ENCODE measurements around the gene CPA4.
"Not testable (repeated sequence)": the region's sequence is repeated elsewhere in the genome, so short reads cannot be mapped to it uniquely, and the experiment has no call there.

Gene CPA4

DNA sequence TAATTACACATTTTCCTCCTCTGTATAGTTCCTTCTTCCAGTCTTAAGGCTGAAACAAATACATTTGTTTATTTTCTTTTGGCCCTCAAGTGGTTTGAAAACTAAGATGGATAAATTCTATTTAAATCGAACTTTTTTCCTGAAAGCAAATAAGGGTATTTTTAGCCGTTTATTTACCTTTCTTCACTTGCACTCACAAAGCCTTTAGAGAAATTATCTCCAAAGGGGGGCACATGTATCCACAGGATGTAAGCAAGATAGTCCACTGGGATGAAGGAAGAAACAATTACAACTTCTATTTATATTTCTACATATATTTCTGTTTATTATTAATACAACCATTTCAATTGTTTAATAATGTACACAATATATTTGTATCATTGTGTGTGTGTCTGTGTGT lies 10.2 kb downstream of the CPA4 start:
- DNase-seq (ENCODE audit: low spot score) = no peak

DNA sequence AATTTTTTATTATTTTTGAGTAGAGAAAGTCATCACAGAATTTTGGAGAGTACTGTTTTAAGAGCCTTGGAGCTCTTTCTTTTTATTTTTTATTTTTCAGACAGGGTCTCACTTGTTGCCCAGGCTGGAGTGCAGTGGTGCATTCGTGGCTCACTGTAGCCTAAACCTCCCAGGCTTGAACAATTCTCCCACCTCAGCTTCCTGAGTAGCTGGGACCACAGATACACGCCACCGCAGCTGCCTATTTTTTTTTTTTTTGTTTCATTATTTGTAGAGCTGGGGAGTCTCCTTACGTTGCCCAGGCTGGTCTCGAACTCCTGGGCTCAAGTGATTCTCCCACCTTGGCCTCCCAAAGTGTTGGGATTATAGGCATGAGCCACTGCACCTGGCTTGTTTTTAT lies 10.6 kb downstream of the CPA4 start:
- DNase-seq (ENCODE audit: low spot score) = no peak

DNA sequence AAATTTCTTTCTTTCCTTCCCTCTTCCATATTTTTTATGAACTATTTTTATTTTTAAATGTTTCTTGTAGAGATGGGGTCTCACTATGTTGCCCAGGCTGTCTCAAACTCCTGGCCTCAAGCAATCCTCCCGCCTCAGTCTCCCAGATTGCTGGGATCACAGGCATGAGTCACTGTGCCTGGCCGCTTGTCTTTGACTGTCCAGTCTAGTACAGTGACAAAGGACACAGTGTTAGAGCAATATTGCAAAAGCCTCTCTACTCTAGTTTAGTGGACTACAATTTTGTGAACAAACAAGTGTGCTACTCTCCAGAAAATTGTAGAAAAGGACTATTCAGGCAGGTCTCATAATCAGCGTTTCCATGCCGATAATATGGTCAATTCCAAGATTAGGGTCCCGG lies 11.0 kb downstream of the CPA4 start:
- no peak for DNase-seq (ENCODE audit: low spot score)

DNA sequence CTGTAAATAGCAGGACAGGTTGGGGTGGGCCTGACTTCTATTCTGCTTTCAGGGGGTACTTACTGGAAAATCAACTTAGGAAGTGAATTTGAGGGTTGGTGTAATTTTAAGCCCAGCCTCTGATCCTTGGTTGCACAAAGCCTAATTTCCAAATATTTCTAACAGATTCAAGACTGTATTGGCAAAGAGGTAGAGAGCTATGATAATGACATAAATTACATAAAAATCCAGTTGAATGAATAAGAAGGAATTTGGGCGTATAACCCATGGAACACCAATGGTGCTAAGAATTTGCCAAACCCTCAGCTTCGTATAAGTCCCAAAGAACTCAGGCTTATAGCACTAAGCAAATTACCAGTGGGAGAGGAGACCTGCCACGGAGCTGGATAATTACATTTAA lies 11.9 kb downstream of the CPA4 start:
- DNase-seq (ENCODE audit: low spot score) = no peak

DNA sequence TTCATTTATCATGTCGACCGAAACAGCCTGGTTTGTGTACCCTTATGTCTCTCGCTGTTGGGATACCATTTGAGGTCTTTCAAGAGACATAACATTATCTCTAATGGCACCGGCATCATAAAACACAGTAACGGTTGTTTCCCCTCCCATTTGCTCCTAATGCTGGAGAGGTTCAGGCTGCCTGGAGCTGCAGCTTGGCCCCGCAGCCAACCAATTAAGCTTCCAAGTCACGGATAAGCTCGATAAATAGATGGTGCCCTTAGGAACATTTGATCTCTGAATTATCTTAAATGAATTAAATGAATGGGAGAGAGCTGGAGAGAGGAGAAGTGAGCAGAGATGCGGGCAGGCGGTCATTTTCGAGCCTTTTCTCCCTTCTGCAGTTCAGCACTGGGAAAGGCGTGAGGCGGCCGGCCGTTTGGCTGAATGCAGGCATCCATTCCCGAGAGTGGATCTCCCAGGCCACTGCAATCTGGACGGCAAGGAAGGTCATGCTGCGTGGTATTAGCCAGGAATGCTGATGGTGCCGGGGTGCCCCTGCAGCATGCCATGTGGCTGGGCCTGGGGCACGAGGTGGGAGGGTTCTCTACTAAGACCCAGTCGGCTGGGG lies 12.6 kb downstream of the CPA4 start:
- no peak for DNase-seq (ENCODE audit: low spot score)

DNA sequence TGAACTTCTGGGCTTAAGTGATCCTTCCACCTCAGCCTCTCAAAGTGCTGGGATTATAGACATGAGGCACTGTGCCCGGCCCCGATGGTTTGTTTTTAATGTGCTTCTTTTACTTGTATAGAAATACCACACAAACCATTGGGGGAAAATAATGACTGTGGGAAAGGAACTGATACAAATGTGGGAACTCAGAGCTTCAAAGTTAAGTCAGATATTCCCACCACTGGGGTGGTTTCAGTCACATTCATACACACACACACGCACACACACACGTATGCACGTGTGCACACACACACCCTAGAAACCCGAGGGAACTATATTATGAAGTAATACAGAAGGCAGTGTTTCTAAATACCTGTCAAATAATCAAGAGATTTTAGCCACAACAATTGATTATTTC lies 17.0 kb downstream of the CPA4 start:
- no peak for DNase-seq (ENCODE audit: low spot score)

DNA sequence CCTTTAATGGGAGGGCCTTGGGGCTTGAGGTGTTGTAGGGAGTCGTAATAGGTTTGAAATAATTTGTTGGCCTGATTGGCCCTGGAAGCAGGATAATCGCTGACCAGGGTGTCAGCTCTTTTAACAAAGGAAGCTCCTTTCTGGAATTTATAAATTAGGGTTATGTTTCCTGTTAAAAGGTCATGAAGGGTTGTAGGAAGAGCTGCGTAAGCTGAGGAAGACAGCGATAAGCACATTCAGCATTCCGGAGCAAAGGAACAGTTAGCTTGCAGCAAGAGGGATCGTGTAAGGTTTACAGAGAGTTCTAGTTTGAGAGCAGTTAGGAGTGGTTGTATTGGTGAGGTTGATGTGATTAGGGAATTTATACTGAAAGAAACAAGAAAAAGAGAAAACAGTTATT lies 21.3 kb downstream of the CPA4 start:
- peak; percentile 4 for DNase-seq (ENCODE audit: low spot score)

DNA sequence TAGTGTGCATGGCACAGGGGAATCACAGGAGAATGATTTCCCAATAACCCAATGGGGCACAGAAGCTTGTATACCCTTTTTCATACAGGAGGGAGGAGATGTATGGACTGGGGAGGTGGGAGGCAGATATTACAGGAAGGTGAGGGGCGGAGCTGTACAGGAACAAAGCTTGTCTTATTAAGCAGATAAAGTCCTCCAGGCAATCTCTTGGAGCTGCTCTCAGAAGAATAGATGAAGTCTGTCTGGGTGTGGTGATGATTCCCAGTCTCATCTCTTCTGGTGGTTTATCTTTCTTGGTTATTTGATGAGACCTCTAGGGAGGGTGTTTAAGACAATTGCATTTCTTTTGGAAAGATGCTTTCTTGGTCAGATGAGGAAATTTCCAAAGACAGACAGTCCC lies 26.6 kb downstream of the CPA4 start:
- DNase-seq (ENCODE audit: low spot score) = no peak

DNA sequence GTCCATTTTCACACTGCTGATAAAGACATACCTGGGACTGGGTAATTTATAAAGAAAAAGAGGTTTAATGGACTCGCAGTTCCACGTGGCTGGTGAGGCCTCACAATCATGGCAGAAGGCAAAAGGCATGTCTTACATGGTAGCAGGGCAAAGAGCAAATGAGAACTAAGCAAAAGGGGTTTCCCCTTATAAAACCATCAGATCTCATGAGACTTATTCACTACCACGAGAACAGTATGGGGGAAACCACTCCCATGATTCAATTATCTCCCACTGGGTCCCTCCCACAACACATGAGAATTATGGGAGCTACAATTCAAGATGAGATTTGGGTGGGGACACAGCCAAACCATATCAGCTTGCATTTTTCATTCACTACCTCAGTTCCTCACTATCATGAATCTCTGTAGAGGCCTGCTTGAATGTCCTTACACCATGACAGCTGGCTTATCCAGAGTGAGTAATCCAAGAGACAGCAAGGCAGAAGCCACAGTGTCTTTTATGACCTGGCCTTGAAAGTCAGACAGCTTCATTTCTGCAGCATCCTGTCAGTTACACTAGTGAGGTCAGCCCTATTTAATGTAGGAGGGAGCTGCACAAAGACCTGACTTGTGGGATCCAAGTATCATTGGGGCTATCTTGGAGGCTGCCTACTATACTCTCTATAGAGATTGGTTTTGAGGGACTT lies 28.7 kb downstream of the CPA4 start:
- DNase-seq (ENCODE audit: low spot score) = not testable (repeated sequence)

DNA sequence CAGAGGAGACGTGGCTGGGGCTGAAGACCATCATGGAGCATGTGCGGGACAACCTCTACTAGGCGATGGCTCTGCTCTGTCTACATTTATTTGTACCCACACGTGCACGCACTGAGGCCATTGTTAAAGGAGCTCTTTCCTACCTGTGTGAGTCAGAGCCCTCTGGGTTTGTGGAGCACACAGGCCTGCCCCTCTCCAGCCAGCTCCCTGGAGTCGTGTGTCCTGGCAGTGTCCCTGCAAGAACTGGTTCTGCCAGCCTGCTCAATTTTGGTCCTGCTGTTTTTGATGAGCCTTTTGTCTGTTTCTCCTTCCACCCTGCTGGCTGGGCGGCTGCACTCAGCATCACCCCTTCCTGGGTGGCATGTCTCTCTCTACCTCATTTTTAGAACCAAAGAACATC lies 29.7 kb downstream of the CPA4 start:
- DNase-seq (ENCODE audit: low spot score) = no peak

DNA sequence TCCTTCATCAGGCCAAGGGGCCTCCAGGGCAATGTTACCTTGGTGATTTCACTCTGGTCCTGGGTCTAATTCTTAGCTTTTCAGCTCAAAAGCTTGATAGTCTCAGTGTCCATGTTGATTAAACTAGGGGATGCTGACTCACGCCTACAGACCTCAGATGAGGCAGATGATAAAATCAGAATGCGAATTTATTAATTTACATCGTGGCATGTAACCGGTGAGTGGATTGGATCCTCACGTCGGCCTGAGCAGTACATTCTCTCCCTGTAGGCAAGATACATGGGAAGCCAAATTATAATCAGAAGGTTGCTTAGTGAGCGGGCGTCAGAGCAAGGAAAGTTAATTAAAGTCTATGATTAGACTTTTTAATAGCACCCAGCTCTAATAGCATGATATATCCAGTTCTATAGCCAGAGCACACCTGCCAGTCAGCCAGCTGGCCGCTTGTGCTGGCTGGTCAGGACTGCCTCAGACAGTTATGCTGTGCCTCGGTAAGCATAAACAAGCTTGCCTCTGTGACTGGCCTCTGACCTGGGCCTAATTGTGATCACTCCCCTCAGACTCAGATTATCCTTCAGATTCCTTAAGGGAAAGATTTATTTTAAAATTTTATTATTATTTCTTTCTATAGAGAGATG lies 31.5 kb downstream of the CPA4 start:
- no peak for DNase-seq (ENCODE audit: low spot score)

DNA sequence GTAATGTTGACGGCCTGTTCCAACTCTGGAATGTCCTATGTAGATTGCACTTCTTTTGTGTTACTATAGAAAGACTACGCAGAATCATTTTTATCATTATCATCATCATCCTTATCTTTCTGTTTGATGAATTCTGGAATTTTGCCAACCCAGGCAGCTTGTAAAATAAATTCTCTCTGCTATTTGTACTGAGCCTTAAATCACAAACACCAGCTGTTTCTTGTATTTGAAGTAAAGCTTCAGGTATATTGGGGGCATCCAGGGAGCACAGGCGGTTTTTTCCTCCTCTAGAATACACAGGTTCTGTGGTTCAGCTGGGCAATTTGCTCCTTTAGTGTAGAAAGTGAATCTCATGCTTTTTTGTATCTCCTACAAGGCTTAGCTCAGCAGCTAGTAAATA lies 36.7 kb downstream of the CPA4 start:
- DNase-seq (ENCODE audit: low spot score) = no peak

DNA sequence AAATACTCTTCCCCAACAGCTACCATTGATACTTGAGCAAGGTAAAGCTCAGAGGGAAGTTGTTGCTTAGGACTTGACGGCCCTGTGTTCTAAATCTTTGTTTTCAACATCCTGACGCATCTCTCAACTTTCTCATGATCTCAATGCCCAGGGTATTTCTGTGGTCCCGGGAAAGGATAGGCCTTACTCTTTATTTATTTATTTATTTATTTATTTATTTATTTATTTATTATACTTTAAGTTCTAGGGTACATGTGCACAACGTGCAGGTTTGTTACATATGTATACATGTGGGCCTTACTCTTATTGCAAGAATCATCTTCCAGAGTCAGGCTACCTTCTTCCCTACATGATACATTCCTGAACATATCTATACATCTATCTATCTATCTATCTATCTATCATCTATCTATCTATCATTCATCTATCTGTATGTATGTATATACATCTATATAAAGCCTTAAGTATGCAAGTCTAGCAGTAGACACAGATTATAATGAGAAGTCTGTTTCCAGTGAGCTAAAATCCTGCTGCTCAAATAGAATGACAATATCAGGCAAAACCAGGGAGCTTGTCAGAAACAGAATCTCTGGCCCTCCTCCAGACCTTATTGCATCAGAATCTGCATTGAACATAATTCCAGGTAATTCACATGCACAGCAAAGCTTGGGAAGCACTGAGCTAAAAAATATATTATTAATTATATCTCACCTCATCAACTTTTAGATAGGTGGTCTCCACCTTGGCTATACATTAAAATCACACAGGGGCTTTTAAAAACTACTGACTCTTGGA lies 39.5 kb downstream of the CPA4 start:
- DNase-seq (ENCODE audit: low spot score) = no peak

DNA sequence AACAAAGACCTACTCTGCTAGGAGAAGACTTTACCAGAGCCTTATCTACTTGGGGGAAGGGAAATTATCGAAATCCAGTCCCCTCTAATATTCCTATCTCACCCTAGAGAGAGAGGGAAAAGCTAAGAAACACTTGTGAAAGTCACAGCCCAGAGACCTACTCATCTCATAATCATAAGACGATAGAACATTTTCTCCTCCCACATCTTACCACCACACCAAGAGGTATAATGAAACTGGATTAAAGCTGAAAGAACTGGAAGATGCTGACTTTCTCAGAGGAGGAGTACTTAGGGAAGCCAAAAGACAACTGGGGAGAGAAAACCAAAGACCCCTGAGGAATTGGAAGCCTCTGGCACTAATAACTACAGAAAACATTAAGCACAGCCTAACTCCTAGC lies 40.9 kb downstream of the CPA4 start:
- DNase-seq (ENCODE audit: low spot score) = no peak

DNA sequence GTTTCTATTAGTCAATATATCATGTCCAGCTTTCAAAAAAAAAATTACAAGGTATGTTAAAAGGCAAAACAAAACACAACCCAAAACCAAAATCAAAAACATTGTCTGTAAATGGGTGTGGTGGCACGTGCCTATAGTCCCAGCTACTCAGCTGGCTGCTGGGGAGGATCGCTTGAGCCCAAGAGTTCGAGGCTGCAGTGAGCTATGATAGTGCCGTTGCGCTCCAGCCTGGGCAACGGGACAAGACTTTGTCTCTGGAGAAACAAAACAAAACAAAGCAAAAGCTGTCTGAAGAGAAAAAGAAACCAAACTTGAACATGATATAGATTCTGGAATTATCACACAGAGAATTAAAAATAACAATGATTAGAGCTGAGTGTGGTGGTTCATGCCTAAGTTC lies 41.3 kb downstream of the CPA4 start:
- DNase-seq (ENCODE audit: low spot score) = no peak

DNA sequence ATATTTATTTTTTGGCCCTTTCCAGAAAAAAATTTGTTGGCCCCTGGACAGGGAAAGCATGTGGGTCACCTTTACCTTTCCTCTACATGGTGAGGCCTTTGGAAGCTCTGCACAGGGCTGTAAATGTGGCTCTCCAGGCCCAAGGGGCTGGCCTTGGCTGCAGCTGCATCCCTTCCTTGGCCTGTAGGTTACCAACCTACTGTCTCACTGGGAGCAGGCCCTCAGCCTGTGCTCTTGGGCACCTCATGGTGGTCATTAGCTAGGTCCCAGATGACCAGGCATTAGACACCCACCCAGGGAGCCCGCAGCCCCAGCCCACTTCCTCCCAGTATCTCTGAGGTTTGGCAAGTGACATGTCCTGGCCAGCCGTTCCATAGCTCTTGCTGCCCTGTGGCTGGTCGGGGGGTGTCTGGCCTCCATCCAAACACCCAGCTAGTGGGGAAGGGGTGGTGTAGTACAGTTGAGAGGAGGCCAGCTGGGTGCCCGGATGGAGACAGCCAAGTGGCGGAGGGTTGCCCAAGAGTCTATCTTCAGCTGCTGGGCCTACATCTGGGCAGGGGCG lies 44.5 kb downstream of the CPA4 start:
- no peak for DNase-seq (ENCODE audit: low spot score)

DNA sequence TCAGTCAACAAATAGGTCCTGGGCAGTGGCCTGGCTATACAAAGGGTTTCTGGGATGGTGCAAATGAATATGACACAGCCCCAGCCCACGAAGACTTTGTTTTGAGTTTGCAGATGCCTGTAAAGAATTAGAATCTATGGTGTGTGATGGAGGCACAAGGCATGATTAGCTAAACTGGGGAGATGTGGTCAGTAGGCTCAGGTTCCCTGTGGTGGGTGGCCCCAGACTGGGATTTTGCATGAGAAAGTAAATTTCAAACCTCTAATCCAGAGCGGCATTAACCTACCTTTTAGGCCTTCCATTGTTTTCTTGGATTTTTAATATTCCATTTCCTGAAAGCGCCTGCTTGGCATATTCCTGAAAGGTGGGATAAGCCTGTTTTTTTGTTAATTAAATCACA lies 45.3 kb downstream of the CPA4 start:
- no peak for DNase-seq (ENCODE audit: low spot score)

DNA sequence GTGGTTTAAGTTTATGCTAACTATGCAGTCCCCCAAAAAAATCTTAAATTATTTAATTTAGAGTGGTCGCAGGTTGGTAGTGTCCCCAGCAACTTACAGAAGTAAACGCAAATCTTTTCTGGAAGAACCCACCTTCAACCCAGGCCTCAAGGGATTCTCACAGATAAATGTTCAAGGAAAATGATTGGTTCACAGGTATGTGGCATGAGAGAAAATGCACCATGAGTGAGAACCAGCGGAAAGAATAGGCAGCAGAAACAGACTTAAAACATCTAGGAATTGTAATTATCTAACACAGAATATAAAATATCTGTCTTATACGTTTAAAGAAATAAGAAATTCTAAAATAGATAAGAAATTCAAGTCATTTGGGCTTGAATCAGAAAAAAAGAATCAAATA lies 48.9 kb downstream of the CPA4 start:
- no peak for DNase-seq (ENCODE audit: low spot score)

DNA sequence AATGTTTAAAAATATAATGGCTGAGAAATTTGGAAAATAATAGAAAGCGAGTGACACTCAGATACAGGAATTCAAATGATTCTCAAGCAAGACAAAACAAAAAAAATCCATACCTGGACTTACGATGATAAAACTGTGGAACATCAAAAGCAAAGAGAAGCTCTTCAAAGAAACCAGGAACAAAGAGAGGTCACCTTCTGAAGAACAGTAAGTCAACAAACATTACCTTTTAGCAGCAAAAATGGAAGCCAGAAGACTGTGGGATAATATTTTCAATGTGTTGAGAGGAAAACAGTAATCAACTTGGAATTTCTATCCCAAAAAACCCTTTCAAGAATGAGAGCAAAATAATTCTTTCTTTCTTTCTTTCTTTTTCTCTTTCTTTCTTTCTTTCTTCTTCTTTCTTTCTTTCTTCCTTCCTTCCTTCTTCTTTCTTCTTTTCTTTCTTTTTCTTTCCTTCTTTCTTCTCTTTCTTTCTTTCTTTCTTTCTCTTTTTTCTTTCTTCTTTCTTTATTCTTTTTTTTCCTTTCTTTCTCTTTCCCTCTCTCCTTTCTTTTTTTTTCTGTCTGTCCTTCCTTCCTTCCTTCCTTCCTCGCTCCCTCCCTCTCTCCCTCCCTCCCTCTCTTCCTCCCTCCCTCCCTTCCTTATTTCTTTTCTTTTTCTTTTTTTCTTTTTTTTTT lies 49.9 kb downstream of the CPA4 start:
- no peak for DNase-seq (ENCODE audit: low spot score)

DNA sequence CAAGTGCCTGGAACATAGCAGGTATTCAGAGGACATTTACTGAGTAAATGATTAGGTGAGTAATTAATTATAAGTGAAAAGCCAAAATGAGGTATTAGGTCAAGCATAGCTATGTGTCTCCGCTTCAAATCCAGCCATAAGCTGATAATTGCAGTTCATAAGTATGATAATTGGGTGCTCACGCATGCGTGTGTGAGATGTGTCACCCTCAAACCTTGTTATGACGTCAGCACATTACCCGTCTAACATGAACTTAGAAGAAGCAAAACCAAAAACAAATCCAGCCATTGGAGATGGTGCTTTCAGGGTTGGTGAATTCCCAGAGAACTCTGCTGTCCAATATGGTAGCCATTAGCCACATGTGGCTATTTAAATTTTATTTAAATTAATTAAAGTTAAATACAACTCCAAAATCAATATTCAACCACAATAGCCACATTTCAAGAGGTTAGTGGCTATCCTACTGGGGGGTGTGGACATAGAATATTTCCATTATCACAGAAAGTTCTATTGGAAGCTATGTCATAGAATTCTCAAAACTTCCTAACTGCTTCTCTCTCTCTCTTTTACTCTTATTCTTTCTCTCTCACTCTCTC lies 51.4 kb downstream of the CPA4 start, which contains the start of gene CPA5:
CPA5 (plus strand) TSS at position 546 of the 596 bp plus-strand sequence. CDS start 1,670 bp downstream, outside the sequence.
- DNase-seq (ENCODE audit: low spot score) = no peak

DNA sequence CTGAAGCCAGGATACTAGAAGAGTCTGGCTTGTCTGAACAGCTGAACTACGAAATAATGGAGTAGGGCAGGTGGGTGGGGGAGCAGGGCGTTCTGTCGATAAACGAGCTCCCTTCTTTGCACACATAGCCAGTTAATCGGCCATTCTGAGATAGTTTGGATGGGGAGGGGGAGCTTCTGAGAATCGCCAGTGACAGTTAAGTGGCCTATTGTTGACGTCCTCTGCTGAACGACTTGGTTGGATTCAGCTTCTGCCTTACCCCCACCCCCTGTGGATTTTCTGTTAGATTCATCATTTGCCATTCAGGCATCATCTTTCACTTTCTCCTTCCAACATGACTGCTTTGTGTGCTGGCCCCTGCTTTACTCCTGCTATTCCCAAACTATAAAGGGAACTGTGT lies 52.2 kb downstream of the CPA4 start:
- DNase-seq (ENCODE audit: low spot score) = no peak

DNA sequence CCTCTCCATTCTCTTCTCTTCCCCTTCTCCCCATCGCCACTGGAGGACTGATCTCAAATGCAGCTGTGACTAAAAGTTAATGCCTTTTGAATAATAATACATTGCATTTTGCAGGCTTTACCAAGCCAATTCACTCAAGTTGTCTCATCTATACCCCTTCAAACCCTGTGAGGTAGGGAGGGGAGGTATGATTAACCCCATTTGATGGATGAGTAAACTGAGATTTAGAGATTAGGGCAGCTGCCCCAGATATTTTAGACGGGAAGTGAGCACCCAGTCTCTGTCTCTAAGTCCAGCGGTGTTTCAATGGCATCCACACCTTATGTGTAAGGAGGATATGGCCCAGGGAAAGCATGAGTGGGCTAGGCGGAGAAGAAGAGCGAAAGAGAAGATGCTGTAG lies 52.8 kb downstream of the CPA4 start:
- no peak for DNase-seq (ENCODE audit: low spot score)

Data from kidney capillary endothelial cell (primary cell).